Activated naive CD4-positive, alpha-beta T cell treated with anti-CD3 and anti-CD28 coated beads, Interleukin-2, amount 50 U/mL, for 72 hours (primary cell): ENCODE measurements around the gene RIMOC1. TPM values are rescaled to one million over a fixed set of nuclear protein-coding genes. Genes with fewer than 3 reads are reported as not detected.

Experiments
- ATAC-seq, 2 donors: fragments of 150-1000 bp; cut with Tn5 transposase; 2 replicates each; pipeline ENCODE4 v1.10.0; 2021; ENCODE audit warnings: mild to moderate bottlenecking in 2 of 2, moderate library complexity in 2 of 2
- DNase-seq, 2 donors: peaks; one replicate each; pipeline ENCODE4 v3.0.0; 2021 to 2022; ENCODE audit warnings: low spot score in 2 of 2
- H3K27ac Mint-ChIP-seq, 2 donors: one replicate each; pipeline ENCODE4 v1.8.0; 2022; ENCODE audit warnings: mild to moderate bottlenecking in 2 of 2, mixed read lengths in 2 of 2
- H3K36me3 Mint-ChIP-seq, 2 donors: one replicate each; pipeline ENCODE4 v1.8.0; 2022; ENCODE audit warnings: mixed read lengths in 2 of 2
- H3K9me3 Mint-ChIP-seq, 2 donors: one replicate each; pipeline ENCODE4 v1.8.0; 2022; ENCODE audit warnings: mixed read lengths in 2 of 2
- total RNA-seq, 2 donors: library from RNA; stranded (reverse); gene quantifications; one replicate each; pipeline ENCODE4 v1.2.3, GENCODE V29; 2022

Gene RIMOC1
- total RNA-seq, 2 donors from 2014 or later = 23.6 to 37.6 TPM

DNA sequence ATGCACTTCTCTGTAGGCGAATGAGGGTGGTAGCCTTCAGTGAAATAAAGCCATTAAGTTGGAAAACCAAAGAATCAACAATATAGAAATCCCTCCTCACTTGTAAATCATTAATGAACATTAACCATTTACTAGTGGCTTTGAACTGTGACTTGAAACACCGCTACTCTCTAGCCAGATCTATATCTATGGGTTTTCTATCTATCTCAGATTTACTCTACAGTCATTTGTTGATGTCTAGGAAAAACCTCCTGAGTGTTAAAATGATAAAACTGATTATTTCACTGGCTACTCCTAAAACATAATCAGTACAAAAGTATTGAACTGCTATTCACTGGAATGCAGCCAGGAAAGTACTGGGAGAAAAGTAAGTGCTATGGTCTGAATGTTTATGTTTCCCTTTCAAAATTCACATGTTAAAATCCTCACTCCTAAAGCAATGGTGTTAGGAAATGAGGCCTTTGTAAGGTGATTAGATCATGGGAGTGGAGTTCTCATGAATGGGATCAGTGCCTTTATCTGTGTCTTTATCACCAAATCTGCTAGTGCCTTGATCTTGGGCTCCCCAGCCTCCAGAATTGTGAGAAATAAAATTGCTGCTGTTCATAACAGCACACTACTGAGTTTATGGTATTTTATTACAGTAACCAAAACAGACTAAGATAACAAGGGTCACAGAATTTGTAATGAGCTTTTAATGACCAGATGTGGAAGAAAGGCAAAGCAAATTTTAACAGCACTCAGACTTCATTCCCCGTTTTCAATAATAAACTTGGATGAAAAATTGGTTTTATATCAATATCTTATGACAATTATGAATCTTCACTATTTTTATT lies 25.3 kb upstream of the RIMOC1 start:
- H3K36me3 Mint-ChIP-seq = no peaks in the 10 kb centered on the region
- no peaks in the 10 kb centered on the region for H3K9me3 Mint-ChIP-seq
- H3K27ac Mint-ChIP-seq = no peak overlapping the region
- DNase-seq = no peak
- no peak for ATAC-seq

DNA sequence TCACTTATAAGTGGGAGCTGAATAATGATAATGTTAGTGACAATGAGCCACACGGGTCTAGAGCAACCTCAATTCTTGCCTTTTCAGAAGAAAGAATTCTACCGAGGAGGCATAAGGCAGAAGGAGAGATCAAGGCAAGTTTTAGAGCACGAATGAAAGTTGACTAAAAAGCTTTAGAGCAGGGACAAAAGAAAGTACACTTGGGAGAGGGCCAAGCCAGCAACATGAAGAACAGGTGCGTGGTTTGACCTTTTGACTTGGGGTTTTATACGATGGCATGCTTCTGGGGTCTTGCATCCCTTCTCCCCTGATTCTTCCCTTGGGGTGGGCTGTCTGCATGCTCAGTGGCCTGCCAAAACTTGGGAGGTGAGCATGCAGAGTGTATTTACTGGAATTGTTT lies 21.4 kb upstream of the RIMOC1 start:
- H3K36me3 Mint-ChIP-seq = no peaks in the 10 kb centered on the region
- no peak for DNase-seq
- ATAC-seq = no peak
- H3K9me3 Mint-ChIP-seq = no peaks in the 10 kb centered on the region
- no peak overlapping the region for H3K27ac Mint-ChIP-seq

DNA sequence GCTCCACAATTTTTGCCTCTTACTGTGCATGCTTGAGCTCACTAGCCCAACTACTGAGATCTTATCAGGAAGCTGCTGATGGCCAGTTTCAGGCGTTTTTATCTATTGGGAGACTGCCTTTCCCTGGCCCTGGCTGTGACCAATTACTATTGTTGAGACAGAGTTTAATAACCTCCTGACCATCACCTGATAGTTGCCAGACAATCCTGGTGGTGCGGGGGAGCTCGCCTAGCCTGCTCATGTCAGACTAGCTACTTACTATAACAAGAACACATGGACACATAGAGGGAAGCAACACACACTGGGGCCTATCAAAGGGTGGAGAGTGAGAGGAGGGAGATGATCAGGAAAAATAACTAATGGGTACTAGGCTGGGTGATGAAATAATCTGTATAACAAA lies 20.9 kb upstream of the RIMOC1 start:
- ATAC-seq (no peak), DNase-seq (no peak)
- no peak overlapping the region for H3K27ac Mint-ChIP-seq
- no peaks in the 10 kb centered on the region for H3K9me3 Mint-ChIP-seq
- no peaks in the 10 kb centered on the region for H3K36me3 Mint-ChIP-seq

DNA sequence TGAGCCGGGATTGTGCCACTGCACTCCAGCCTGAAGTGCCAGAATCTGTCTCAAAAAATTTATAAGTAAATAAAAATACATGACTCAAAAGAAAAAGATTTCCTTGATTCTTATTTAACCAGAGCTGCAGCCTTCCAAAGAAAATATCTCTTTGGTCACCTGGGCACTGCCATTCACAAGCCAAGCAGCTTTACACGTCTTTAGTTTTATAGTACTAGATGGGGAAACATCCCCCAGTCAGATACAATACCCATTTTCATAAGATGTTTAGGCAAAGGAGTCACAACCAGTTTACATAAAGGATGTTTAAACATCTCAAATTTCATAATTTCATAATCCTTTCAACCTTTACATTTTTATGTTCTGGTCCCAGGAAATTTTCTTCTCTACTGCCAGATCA lies 20.2 kb upstream of the RIMOC1 start:
- ATAC-seq = no peak
- H3K36me3 Mint-ChIP-seq = no peaks in the 10 kb centered on the region

DNA sequence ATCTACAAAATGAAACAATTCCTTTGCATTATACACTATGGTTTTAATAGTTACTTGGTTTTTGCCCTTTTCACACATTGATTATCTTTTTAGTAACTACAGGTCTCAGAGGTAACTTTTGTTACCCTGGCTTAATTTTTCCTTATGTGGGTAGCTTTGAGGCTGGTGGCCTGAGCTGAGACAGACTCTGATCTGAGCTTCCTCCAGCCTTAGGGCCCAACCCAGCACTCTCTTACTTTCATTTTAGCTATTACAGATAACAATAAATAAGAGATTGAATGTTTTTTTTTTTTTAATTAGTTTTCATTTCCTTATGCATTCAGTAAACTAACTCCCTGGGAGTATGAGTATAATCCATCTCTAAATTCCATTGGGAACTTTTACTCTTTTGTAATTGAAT lies 18.9 kb upstream of the RIMOC1 start:
- DNase-seq (no peak), ATAC-seq (no peak)
- Mint-ChIP-seq H3K27ac (no peak overlapping the region), H3K9me3 (no peaks in the 10 kb centered on the region), H3K36me3 (no peaks in the 10 kb centered on the region)

More for the DNA sequence above, 20.2 kb upstream of the RIMOC1 start:
- DNase-seq = no peak
- no peaks in the 10 kb centered on the region for H3K9me3 Mint-ChIP-seq
- H3K27ac Mint-ChIP-seq = no peak overlapping the region

DNA sequence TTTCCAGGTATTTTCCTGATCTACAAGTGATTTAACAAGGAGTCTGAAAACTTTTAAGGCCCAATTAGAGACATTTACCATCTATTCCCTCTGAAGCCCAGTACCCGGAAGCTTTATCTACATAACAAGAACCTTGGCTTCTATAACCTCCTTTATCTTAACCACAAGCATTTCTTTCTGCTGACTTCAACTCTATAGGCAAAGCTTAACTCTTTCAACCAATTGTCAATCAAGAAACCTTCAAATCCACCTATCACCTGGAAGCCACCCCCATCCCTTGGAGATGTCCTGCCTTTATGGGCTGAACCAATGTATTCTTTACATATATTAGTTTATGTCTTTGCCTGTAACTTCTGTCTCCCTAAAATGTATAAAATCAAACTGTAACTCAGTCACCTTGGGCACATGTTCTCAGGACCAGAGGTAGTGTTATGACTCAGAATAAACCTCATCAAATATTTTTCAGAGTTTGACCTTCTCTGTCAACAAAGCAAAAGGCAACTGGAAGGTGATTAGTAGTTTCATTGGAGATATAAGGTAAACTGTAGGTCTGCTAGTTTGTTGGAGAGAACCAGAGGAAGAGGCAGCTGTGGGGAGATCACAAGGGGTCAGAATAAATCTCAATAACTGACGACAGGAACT lies 13.0 kb upstream of the RIMOC1 start:
- DNase-seq (no peak), ATAC-seq (peak in 1 of 2 donors; percentile 48)
- Mint-ChIP-seq H3K27ac (no peak overlapping the region), H3K36me3 (peaks cover 0 to 7% of the 10 kb centered on the region in 2 donors), H3K9me3 (no peaks in the 10 kb centered on the region)

DNA sequence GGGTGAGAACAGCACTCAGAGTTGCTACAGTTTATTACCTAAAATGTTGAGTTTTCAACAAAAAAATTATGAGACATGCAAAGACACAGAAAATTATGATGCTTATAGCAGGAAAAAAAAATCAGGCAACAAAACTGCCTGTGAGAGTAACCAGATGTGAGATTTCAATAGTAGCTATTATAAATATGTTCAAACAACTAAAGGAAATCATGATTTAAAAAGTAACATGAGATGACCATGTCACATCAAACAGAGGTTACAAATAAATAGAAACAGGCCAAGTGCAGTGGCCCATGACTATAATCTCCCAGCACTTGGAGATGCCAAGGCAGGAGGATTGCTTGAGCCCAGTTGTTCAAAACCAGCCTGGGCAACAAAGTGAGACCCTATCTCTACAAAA lies 12.1 kb upstream of the RIMOC1 start:
- peaks cover 0 to 7% of the 10 kb centered on the region in 2 donors for H3K36me3 Mint-ChIP-seq
- H3K27ac Mint-ChIP-seq = no peak overlapping the region
- DNase-seq (no peak), ATAC-seq (no peak)
- no peaks in the 10 kb centered on the region for H3K9me3 Mint-ChIP-seq

DNA sequence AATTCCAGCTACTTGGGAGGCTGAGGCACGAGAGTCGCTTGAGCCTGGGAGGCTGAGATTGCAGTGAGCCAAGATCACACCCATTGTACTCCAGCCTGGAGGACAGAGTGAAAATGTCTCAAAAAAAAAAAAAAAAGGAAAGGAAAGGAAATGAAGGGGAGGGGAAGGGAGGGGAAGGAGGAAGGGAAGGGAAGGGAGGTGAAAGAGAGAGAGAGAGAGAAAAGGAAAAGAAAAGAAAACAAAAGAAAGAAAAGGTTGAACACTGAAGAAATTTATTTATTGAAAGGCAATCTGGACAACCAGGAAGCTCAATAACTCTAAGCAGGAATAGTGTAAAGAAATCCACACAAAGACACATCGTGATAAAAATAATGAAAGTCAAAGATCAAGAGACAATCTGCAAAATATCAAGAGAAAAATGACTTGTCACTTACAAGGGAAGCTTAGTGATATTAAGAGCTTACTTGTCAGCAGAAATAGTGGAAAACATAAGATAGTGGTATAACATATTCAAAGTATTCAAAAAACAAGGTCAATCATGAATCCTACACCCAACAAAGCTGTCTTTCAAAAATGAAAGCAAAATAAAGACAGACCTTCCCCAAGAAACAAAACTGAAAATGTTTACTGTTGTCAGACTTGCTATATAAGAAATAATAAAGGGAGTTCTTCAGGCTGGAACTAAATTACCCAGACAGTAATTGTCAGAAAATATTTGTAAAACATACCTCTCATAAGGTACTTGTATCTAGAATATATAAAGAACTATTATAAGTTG lies 10.9 kb upstream of the RIMOC1 start:
- H3K36me3 Mint-ChIP-seq = peaks cover 0 to 7% of the 10 kb centered on the region in 2 donors
- no peak for DNase-seq
- no peak overlapping the region for H3K27ac Mint-ChIP-seq
- no peaks in the 10 kb centered on the region for H3K9me3 Mint-ChIP-seq
- no peak for ATAC-seq

DNA sequence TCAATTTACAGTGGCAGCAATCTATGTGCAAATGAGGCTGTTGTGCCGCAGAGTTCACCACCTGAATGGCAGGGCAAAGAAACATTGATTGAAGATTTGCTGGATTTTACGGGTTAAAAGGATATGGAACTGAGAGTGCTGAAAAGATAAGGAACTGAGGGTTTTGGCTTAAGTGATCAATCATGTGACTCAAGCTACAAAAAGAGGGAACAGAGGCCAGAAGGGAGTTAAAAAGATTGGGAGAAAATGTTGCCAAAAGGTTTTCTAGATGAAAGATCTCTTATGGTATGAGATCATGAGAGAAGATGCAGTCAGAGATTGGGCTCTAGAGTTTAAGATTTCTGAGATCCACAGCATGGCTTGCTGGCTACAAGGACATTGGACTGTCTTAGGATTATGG lies 7.9 kb upstream of the RIMOC1 start:
- H3K27ac Mint-ChIP-seq = no peak overlapping the region
- DNase-seq (no peak), ATAC-seq (no peak)
- H3K36me3 Mint-ChIP-seq = peaks cover 0 to 6% of the 10 kb centered on the region in 2 donors
- H3K9me3 Mint-ChIP-seq = no peaks in the 10 kb centered on the region

DNA sequence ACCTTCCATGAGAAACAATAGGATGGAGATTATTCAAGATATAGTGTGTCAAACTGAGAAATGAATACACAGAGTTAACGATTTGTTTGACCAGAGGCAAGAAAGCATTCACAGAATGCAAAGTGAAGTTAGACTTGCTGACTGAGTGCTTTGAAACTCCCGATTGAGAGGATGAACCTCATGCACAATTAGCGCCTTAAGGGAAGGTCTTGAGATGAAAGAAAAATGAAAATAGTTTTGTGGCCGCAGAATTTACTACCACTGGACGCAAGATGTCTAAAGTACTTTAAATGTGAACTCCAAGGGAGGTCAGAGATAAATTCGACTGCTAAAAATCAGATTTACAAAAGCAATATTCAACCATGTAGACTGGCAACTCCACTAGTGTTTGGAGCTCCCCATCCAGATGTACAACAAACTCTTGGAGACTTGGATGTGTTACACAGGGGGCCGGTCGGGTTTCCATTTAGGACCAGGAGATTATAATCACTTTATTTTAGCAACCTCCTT lies 707 bp upstream of the RIMOC1 start:
- Mint-ChIP-seq H3K27ac (peak overlapping the region; percentile 94 to 99), H3K9me3 (no peaks in the 10 kb centered on the region), H3K36me3 (peaks cover 14 to 22% of the 10 kb centered on the region in 2 donors)
- DNase-seq (no peak), ATAC-seq (no peak)

DNA sequence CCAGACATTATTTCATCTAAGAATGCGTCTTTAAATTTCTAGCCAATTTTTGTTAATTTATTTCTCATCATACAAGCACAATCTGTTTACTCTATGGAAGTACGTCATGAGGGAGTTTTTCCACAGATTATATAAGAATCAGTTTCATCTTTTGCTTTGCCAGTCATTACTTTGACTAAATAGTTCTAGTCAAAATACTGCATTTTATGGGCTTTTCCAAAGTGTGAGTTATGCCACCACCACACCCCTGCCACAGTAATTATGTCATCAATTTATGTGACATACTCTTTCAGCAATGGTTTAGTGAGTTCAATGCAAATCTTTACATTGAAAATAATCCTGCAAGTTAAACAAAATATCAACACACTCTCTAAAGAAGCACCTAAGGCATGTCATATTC lies 2.0 kb downstream of the RIMOC1 start:
- Mint-ChIP-seq H3K36me3 (peaks cover 22 to 23% of the 10 kb centered on the region in 2 donors), H3K27ac (no peak overlapping the region), H3K9me3 (no peaks in the 10 kb centered on the region)
- DNase-seq = no peak
- no peak for ATAC-seq

DNA sequence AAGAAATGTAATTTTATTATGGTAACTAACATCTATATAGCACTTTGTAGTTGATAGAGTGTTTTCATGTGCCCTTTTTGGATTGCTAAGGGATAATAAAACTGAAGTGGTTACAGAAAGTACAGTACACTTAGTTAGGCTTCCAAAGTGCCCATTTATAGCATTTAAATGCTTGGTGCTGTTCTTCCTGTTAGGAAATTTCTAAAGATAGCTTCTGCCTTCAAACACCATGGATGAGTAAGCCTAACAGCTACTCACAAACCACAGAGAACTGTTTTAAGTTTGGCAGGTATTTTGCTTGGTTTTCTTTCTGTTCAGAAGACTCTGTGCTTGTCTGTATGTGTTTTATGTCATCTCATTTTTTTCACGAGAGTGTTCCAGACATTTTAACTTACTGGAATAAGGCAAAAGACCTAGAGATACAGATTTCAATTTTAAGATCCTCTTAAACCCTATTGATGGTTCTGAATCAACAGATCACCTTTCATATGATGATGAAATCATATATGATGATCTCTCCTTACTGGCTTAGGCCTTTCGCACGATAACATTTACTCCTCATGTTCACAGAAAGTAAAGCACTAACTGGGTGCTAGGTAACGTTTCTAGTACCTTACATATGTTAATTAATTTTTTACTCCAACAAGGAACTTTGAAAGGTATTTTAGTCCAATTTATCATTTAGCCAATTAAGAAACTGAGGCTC lies 4.4 kb downstream of the RIMOC1 start:
- DNase-seq = no peak
- no peak for ATAC-seq
- H3K9me3 Mint-ChIP-seq = no peaks in the 10 kb centered on the region
- H3K36me3 Mint-ChIP-seq = peaks cover 31 to 43% of the 10 kb centered on the region in 2 donors
- H3K27ac Mint-ChIP-seq = peak overlapping the region; percentile 55 to 87

DNA sequence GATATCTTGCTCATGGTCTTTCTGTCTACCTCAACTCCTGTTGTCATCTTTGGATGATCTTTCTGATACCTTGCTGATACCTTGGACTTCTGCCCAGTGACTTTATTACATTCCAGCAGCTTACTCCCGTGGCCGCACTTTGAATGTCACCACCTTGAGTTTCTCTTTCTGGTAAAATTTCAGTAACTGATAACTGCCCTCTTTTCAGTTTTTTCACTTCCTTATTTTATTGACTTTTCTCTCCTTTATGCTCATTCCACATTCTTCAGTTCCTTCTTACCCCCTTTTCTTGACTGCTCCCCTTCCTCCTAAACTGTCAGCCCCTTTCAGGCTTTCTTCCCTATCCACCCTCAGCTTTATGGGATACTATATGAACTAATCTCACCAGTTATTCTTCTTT lies 14.0 kb downstream of the RIMOC1 start:
- Mint-ChIP-seq H3K9me3 (no peaks in the 10 kb centered on the region), H3K36me3 (peaks cover 12 to 40% of the 10 kb centered on the region in 2 donors), H3K27ac (peak overlapping the region; percentile 1 to 89)
- ATAC-seq = no peak
- no peak for DNase-seq

DNA sequence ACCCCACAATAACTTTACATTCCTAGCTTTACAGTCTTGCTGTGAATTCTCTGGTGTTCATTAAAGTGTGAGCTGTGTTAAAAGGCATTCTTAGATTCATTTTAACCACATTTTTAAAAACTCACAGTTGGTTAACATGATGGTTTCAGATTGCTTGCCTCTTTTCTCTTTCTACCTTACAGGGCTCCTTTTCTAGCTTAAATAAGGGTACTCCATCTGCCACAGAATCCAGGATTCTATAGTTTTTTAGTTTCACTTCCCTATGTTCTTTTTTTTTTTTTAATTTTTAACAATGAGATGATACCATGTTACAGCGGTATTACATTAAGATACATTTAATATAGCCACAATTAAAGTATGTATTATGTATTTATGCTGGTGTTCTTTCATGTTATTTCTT lies 17.0 kb downstream of the RIMOC1 start:
- Mint-ChIP-seq H3K27ac (no peak overlapping the region), H3K9me3 (no peaks in the 10 kb centered on the region), H3K36me3 (peaks cover 15 to 19% of the 10 kb centered on the region in 2 donors)
- no peak for DNase-seq
- ATAC-seq = no peak

DNA sequence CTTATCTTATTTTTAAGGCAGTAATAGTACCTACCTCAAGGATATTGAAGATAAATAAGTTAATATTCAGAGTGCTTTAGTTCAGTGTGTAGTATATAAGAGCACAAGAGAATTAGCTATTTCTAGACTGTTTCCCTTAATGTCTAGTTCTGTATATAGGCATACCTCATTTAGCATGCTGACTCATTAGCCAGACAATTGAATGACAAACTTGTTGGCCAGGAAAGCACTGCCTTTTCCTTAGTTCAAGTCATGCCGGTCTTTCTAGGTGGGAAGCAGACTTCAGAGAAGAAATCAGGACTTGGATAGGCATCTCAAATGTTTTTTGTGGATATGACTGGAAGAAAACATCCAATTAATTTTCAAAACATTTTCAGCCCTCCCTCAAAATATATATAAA lies 17.7 kb downstream of the RIMOC1 start:
- no peaks in the 10 kb centered on the region for H3K9me3 Mint-ChIP-seq
- no peak overlapping the region for H3K27ac Mint-ChIP-seq
- peaks cover 13 to 19% of the 10 kb centered on the region in 2 donors for H3K36me3 Mint-ChIP-seq
- ATAC-seq = no peak
- no peak for DNase-seq

DNA sequence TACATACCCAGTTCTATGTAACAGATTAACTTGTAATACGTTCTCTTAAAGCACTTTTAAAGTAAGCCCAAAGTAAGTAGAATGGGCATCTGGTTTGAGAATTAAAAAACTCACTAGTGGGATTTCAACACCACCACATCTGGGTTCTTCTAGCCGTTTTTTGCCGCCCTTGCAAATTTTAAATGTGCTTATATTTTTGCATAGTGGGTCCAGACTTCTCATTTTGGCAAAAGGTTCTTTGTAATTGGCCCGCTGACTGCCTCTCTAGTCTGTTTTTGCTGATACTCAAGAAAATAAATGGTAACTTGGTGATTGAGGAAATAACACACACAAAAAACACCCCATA lies 20.4 kb downstream of the RIMOC1 start:
- no peak for DNase-seq
- no peak for ATAC-seq
- peaks cover 0 to 9% of the 10 kb centered on the region in 2 donors for H3K36me3 Mint-ChIP-seq
- H3K9me3 Mint-ChIP-seq = no peaks in the 10 kb centered on the region
- H3K27ac Mint-ChIP-seq = peak overlapping the region; percentile 97 to 100
